Measurements from ENCODE around the gene SCTR.

Gene SCTR

GRCh38 chr2:119429225-119429981 is 94.9 kb downstream of the SCTR start:
- FAIRE-seq (no peak), DNase-seq (ENCODE audit: insufficient read length, low spot score) (no peak)
- no peak for TF ChIP-seq CTCF (IDR thresholded peaks at IDR 0.05; ENCODE audit: insufficient read depth, missing control alignments)

- TF ChIP-seq CTCF (IDR thresholded peaks at IDR 0.05; ENCODE audit: insufficient read depth, missing control alignments), result no peak
- FAIRE-seq (no peak), DNase-seq (ENCODE audit: insufficient read length, low spot score) (no peak)
These were observed 95.6 kb downstream of the SCTR start for GRCh38 chr2:119428488-119429224.

- FAIRE-seq (no peak), DNase-seq (ENCODE audit: insufficient read length, low spot score) (no peak)
- no peak for TF ChIP-seq CTCF (IDR thresholded peaks at IDR 0.05; ENCODE audit: insufficient read depth, missing control alignments)
These were observed 96.5 kb downstream of the SCTR start for GRCh38 chr2:119427756-119428155.

- TF ChIP-seq CTCF (IDR thresholded peaks at IDR 0.05; ENCODE audit: insufficient read depth, missing control alignments), result no peak
- no peak for DNase-seq (ENCODE audit: insufficient read length, low spot score)
- no peak for FAIRE-seq
These were observed 97.4 kb downstream of the SCTR start for GRCh38 chr2:119426801-119427395.

- FAIRE-seq (no peak), DNase-seq (ENCODE audit: insufficient read length, low spot score) (no peak)
- TF ChIP-seq CTCF (IDR thresholded peaks at IDR 0.05; ENCODE audit: insufficient read depth, missing control alignments), result no peak
These were observed 97.9 kb downstream of the SCTR start for GRCh38 chr2:119426396-119426675.

GRCh38 chr2:119425620-119426395 is 98.5 kb downstream of the SCTR start:
- FAIRE-seq (no peak), DNase-seq (ENCODE audit: insufficient read length, low spot score) (no peak)
- no peak for TF ChIP-seq CTCF (IDR thresholded peaks at IDR 0.05; ENCODE audit: insufficient read depth, missing control alignments)

Data from D721Med (cell line).